ENCODE results near the gene SLF1.

Gene SLF1

DNA sequence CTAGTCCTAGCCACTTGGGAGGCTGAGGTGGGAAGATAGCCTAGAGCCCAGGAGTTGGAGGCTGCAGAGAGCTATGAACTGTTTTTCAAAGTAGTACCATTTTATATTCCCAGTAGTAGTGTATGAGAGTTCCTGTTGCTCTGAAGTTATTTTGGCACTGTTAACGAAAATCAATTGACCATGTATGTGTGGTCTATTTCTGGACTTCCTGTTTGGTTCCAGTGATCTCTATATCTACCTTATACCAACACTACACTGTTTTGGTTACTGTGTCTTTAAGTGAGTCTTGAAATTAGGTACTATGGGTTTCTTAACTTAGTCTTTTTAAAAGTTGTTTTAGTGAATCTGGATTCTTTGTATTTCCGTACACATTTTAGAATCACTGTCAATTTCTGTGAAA, 13.6 kb downstream of the SLF1 start:
- Histone ChIP-seq H3K36me3 (ENCODE audit: control insufficient read depth, insufficient read depth, low read length) (no peaks in the 10 kb centered on the region), H3K27me3 (ENCODE audit: control insufficient read depth, insufficient read depth, low read length) (no peaks in the 10 kb centered on the region), H3K4me1 (no peaks in the 10 kb centered on the region), H3K4me2 (ENCODE audit: low read length) (no peak overlapping the region), H2AFZ (no peak overlapping the region), H3K9ac (no peak overlapping the region), H3K4me3 (ENCODE audit: low read depth, low read length) (no peak overlapping the region), H3K79me2 (peaks cover 3% of the 10 kb centered on the region), H3K9me3 (ENCODE audit: control insufficient read depth, low read length) (no peaks in the 10 kb centered on the region), H3K27ac (no peak overlapping the region)
- TF ChIP-seq, protein P1, sequence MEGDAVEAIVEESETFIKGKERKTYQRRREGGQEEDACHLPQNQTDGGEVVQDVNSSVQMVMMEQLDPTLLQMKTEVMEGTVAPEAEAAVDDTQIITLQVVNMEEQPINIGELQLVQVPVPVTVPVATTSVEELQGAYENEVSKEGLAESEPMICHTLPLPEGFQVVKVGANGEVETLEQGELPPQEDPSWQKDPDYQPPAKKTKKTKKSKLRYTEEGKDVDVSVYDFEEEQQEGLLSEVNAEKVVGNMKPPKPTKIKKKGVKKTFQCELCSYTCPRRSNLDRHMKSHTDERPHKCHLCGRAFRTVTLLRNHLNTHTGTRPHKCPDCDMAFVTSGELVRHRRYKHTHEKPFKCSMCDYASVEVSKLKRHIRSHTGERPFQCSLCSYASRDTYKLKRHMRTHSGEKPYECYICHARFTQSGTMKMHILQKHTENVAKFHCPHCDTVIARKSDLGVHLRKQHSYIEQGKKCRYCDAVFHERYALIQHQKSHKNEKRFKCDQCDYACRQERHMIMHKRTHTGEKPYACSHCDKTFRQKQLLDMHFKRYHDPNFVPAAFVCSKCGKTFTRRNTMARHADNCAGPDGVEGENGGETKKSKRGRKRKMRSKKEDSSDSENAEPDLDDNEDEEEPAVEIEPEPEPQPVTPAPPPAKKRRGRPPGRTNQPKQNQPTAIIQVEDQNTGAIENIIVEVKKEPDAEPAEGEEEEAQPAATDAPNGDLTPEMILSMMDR (IDR thresholded peaks at IDR 0.05) = no peak

DNA sequence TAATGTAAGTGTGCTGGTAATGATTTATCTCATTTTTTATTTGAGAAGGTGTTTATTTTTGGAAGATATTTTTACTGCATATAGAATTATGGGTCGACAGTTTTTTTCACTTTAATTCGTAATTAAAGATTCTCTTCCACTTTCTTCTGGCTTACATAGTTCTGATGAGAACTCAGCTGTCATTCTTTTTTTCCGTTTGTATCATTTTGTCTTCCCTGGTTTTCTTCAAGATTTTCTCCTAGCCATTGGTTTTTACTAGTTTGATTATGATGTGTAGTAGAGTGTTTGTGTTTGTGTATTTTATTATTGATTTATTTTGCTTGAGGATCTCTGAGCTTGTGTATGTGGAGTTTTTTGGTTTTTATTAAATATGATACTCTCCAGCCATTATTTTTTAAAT, 21.7 kb downstream of the SLF1 start:
- no peak overlapping the region for H3K9ac ChIP-seq
- no peak overlapping the region for H2AFZ ChIP-seq
- H3K9me3 ChIP-seq (ENCODE audit: control insufficient read depth, low read length) = no peaks in the 10 kb centered on the region
- no peak overlapping the region for H3K4me3 ChIP-seq (ENCODE audit: low read depth, low read length)
- H3K4me2 ChIP-seq (ENCODE audit: low read length) = no peak overlapping the region
- H3K27me3 ChIP-seq (ENCODE audit: control insufficient read depth, insufficient read depth, low read length) = no peaks in the 10 kb centered on the region
- H3K79me2 ChIP-seq = peaks cover 15% of the 10 kb centered on the region
- no peaks in the 10 kb centered on the region for H3K36me3 ChIP-seq (ENCODE audit: control insufficient read depth, insufficient read depth, low read length)
- H3K4me1 ChIP-seq = no peaks in the 10 kb centered on the region
- TF ChIP-seq, protein P1 (IDR thresholded peaks at IDR 0.05) = no peak
- no peak overlapping the region for H3K27ac ChIP-seq

DNA sequence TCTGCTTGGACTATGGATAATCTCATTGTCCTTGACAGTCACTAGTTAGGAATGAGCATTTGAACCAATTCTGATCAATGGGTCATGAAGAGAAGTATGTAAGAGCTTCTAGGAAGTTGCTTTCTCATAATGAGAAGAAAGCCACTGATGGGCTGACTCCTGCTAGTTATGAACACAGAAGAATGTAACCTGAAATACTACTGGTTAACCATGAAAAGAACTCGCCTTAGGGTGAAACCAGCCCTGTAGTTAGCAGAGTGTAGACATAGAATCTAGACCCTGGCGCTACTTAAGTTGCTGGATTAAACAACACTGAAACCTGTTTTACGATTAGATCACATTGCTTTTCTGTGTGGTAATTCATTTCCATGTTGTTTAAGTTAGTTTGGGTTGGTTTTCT, 26.6 kb downstream of the SLF1 start:
- no peaks in the 10 kb centered on the region for H3K4me1 ChIP-seq
- no peaks in the 10 kb centered on the region for H3K9me3 ChIP-seq (ENCODE audit: control insufficient read depth, low read length)
- H3K9ac ChIP-seq = no peak overlapping the region
- no peaks in the 10 kb centered on the region for H3K27me3 ChIP-seq (ENCODE audit: control insufficient read depth, insufficient read depth, low read length)
- no peak overlapping the region for H2AFZ ChIP-seq
- no peak overlapping the region for H3K4me3 ChIP-seq (ENCODE audit: low read depth, low read length)
- H3K4me2 ChIP-seq (ENCODE audit: low read length) = no peak overlapping the region
- TF ChIP-seq, protein P1 (IDR thresholded peaks at IDR 0.05) = no peak
- no peak overlapping the region for H3K27ac ChIP-seq
- H3K36me3 ChIP-seq (ENCODE audit: control insufficient read depth, insufficient read depth, low read length) = no peaks in the 10 kb centered on the region
- no peaks in the 10 kb centered on the region for H3K79me2 ChIP-seq

DNA sequence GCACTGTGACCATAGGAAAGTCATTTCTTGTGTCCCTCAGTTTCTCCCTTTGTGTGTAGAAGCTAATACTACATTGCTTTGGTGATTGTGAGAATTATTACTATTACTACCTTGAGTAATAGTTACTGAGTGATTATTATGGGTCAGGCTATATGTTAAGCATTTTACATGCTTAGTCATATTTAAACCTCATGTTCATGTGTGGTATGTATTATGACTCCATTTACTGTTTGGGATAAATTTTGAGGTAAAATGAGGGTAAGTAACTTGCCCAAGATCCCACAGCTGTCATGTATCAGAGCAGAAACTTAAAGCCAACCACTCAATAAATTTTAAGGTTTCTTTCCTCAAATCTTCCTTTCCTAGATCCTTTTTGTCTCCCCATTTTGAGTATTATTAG, 28.3 kb downstream of the SLF1 start:
- Histone ChIP-seq H3K36me3 (ENCODE audit: control insufficient read depth, insufficient read depth, low read length) (no peaks in the 10 kb centered on the region), H2AFZ (no peak overlapping the region), H3K79me2 (no peaks in the 10 kb centered on the region), H3K4me2 (ENCODE audit: low read length) (no peak overlapping the region), H3K27ac (no peak overlapping the region), H3K4me1 (no peaks in the 10 kb centered on the region), H3K4me3 (ENCODE audit: low read depth, low read length) (no peak overlapping the region), H3K9ac (no peak overlapping the region), H3K9me3 (ENCODE audit: control insufficient read depth, low read length) (no peaks in the 10 kb centered on the region), H3K27me3 (ENCODE audit: control insufficient read depth, insufficient read depth, low read length) (no peaks in the 10 kb centered on the region)
- TF ChIP-seq, protein P1 (IDR thresholded peaks at IDR 0.05) = no peak

DNA sequence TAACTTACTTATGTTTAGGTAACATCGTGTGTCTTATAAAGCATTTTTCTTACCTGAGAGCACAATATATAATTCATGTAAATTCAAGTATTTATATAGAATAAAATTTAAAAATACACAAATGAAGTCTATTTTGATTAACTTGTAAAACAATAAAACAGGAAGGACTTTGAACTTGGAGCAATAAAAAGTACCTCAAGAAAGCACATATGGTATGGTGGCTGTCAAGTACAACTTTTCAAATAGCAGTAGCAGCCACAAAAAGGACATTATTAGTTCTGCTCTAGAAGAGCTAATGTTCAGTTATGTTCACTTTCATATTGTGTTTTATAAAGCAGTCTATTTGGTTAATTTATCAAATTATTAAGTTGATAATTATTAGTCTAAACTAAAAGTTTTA, 31.4 kb downstream of the SLF1 start:
- no peak overlapping the region for H3K9ac ChIP-seq
- H3K4me3 ChIP-seq (ENCODE audit: low read depth, low read length) = no peak overlapping the region
- TF ChIP-seq, protein P1 (IDR thresholded peaks at IDR 0.05) = no peak
- H3K9me3 ChIP-seq (ENCODE audit: control insufficient read depth, low read length) = no peaks in the 10 kb centered on the region
- H3K27ac ChIP-seq = no peak overlapping the region
- no peaks in the 10 kb centered on the region for H3K4me1 ChIP-seq
- no peaks in the 10 kb centered on the region for H3K79me2 ChIP-seq
- no peaks in the 10 kb centered on the region for H3K36me3 ChIP-seq (ENCODE audit: control insufficient read depth, insufficient read depth, low read length)
- H3K4me2 ChIP-seq (ENCODE audit: low read length) = no peak overlapping the region
- H2AFZ ChIP-seq = no peak overlapping the region
- H3K27me3 ChIP-seq (ENCODE audit: control insufficient read depth, insufficient read depth, low read length) = no peaks in the 10 kb centered on the region
